HL-60 (cell line): ENCODE data around the gene COL28A1.

ENCODE experiments used
- DNase-seq, 2 experiments: peaks; one replicate each; pipeline ENCODE4 v3.0.0-alpha.2; 2010 to 2020; ENCODE audit warnings: low read depth in 1 of 2, low spot score in 1 of 2
- H3K27ac ChIP-seq: fragments of 250-450 bp; sonication (Bioruptor Pico); replicated peaks from 2 replicates; pipeline ENCODE4 v1.5.1; 2020; ENCODE audit warnings: mild to moderate bottlenecking, moderate library complexity
- H3K27me3 ChIP-seq: fragments of 250-450 bp; sonication (Bioruptor Pico); 2 replicates; pipeline ENCODE4 v1.5.1; 2021; ENCODE audit warnings: mild to moderate bottlenecking, moderate library complexity; ENCODE audit not compliant: insufficient read depth, poor library complexity, severe bottlenecking
- H3K4me3 ChIP-seq: replicated peaks from 2 replicates; pipeline ENCODE4 v1.5.1; 2011; ENCODE audit warnings: mild to moderate bottlenecking, control low read depth, low read length; ENCODE audit not compliant: insufficient read depth
- CTCF ChIP-seq: IDR thresholded peaks from one replicate; pipeline ENCODE4 v1.5.1; 2011; ENCODE audit warnings: low read length, control low read depth, inconsistent platforms; ENCODE audit not compliant: insufficient read depth
- GABPA ChIP-seq: IDR thresholded peaks from 2 replicates; pipeline ENCODE4 v1.6.1; 2012; ENCODE audit warnings: low read depth
- POLR2AphosphoS5 ChIP-seq: IDR thresholded peaks from 2 replicates; pipeline ENCODE4 v1.6.1; 2012; ENCODE audit warnings: low read depth
- REST ChIP-seq: IDR thresholded peaks from 2 replicates; pipeline ENCODE4 v1.6.1; 2012; ENCODE audit warnings: low read depth; ENCODE audit not compliant: insufficient replicate concordance
- SPI1 ChIP-seq: IDR thresholded peaks from 2 replicates; pipeline ENCODE4 v1.6.1; 2012; ENCODE audit warnings: low read depth, mild to moderate bottlenecking, borderline replicate concordance

The COL28A1 gene

GRCh38 chr7:7323352-7323751, 212.3 kb downstream of the COL28A1 start:
- TF ChIP-seq GABPA (no peak), POLR2AphosphoS5 (no peak), SPI1 (no peak), CTCF (no peak), REST (no peak)
- DNase-seq: no peak
- Histone ChIP-seq H3K4me3 (no peak overlapping the region), H3K27me3 (no peaks in the 10 kb centered on the region), H3K27ac (no peak overlapping the region)

GRCh38 chr7:7321681-7322080, 214.0 kb downstream of the COL28A1 start:
- H3K27me3 ChIP-seq: no peaks in the 10 kb centered on the region
- no peak for DNase-seq
- H3K27ac ChIP-seq: no peak overlapping the region
- no peak overlapping the region for H3K4me3 ChIP-seq
- no peak for TF ChIP-seq SPI1
- no peak for TF ChIP-seq REST
- no peak for TF ChIP-seq GABPA
- no peak for TF ChIP-seq CTCF
- TF ChIP-seq POLR2AphosphoS5: no peak

- H3K27me3 ChIP-seq: no peaks in the 10 kb centered on the region
- no peak overlapping the region for H3K4me3 ChIP-seq
- no peak for TF ChIP-seq POLR2AphosphoS5
- TF ChIP-seq CTCF: no peak
- no peak for TF ChIP-seq SPI1
- TF ChIP-seq GABPA: no peak
- TF ChIP-seq REST: no peak
- H3K27ac ChIP-seq: no peak overlapping the region
- DNase-seq: no peak
Observed at GRCh38 chr7:7318601-7319000, 217.1 kb downstream of the COL28A1 start.
